Measurements from ENCODE around the gene GPRASP3.
"Not testable (repeated sequence)": the region's sequence is repeated elsewhere in the genome, so short reads cannot be mapped to it uniquely, and the experiment has no call there.

The GPRASP3 gene

GRCh38 chrX:102720237-102721168 lies at the start of gene GPRASP3:
Gene GPRASP3, plus strand, starts transcription at chrX:102720743. Its CDS starts 28,253 bp downstream, at chrX:102748996.
- peak; percentile 76 for DNase-seq

GRCh38 chrX:102672856-102673255 lies 47.7 kb upstream of the GPRASP3 start:
- DNase-seq: peak; percentile 4

GRCh38 chrX:102677479-102677878 lies 43.1 kb upstream of the GPRASP3 start:
- not testable (repeated sequence) for DNase-seq

GRCh38 chrX:102684772-102685520 lies 35.6 kb upstream of the GPRASP3 start:
- no peak for DNase-seq

GRCh38 chrX:102694749-102695148 lies 25.8 kb upstream of the GPRASP3 start:
- DNase-seq: no peak

- no peak for DNase-seq
Measured at GRCh38 chrX:102696306-102696705, 24.2 kb upstream of the GPRASP3 start.

- peak; percentile 36 for DNase-seq
Measured at GRCh38 chrX:102697494-102697893, 23.0 kb upstream of the GPRASP3 start.

- no peak for DNase-seq
Measured at GRCh38 chrX:102708900-102709299, 11.6 kb upstream of the GPRASP3 start.

GRCh38 chrX:102711872-102712215 lies 8.7 kb upstream of the GPRASP3 start:
- DNase-seq: peak; percentile 10

GRCh38 chrX:102712216-102712966 lies 8.2 kb upstream of the GPRASP3 start, which contains the start of gene GPRASP2:
Gene GPRASP2, plus strand, starts transcription at chrX:102712448. Its CDS starts 2,422 bp downstream, at chrX:102714870.
- DNase-seq: peak; percentile 30

- peak; percentile 54 for DNase-seq
Measured at GRCh38 chrX:102712981-102713625, 7.4 kb upstream of the GPRASP3 start.

- DNase-seq: no peak
Measured at GRCh38 chrX:102714994-102715393, 5.5 kb upstream of the GPRASP3 start.

- DNase-seq: no peak
Measured at GRCh38 chrX:102715967-102716366, 4.6 kb upstream of the GPRASP3 start.

GRCh38 chrX:102721169-102721506 lies 595 bp downstream of the GPRASP3 start:
- DNase-seq: not testable (repeated sequence)

- peak; percentile 3 for DNase-seq
Measured at GRCh38 chrX:102723456-102723855, 2.9 kb downstream of the GPRASP3 start.

- no peak for DNase-seq
Measured at GRCh38 chrX:102727761-102728160, 7.2 kb downstream of the GPRASP3 start.

- DNase-seq: no peak
Measured at GRCh38 chrX:102728646-102729045, 8.1 kb downstream of the GPRASP3 start.

GRCh38 chrX:102739657-102740056 lies 19.1 kb downstream of the GPRASP3 start:
- peak; percentile 11 for DNase-seq

- no peak for DNase-seq
Measured at GRCh38 chrX:102744307-102744706, 23.8 kb downstream of the GPRASP3 start.

- no peak for DNase-seq
Measured at GRCh38 chrX:102745513-102745856, 24.9 kb downstream of the GPRASP3 start.

GRCh38 chrX:102745857-102746584 lies 25.5 kb downstream of the GPRASP3 start:
- DNase-seq: peak; percentile 21

- peak; percentile 55 for DNase-seq
Measured at GRCh38 chrX:102765217-102765616, 44.7 kb downstream of the GPRASP3 start.

Data from fibroblast of skin of right biceps (primary cell).